TTC549 (cell line): Measurements from ENCODE around the gene REP15.
"Not testable (repeated sequence)": the region's sequence is repeated elsewhere in the genome, so short reads cannot be mapped to it uniquely, and the experiment has no call there.

ENCODE experiments used
- FAIRE-seq: peaks from 2 replicates; lab custom pipeline; 2012; peaks lifted over from hg19 to GRCh38; lab: Jason Lieb, UNC

The REP15 gene, protein sequence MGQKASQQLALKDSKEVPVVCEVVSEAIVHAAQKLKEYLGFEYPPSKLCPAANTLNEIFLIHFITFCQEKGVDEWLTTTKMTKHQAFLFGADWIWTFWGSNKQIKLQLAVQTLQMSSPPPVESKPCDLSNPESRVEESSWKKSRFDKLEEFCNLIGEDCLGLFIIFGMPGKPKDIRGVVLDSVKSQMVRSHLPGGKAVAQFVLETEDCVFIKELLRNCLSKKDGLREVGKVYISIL

DNA sequence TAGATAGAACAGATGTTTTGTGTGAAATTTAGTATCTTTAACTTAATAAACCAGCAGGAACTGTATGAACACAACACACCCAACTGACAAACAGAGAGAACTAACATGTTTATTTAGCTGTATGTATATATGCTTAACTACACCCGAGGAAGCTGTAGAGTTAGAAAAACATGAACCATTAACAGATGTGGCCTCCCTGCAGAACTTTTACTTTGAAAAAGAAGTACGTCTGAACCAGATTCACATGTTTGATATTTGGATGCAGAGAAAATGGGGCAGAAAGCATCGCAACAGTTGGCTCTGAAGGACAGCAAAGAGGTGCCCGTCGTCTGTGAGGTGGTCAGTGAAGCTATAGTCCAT lies at the start of gene REP15:
Gene REP15 (plus strand): TSS at position 155 of the 360 bp plus-strand sequence. CDS start 116 bp downstream, at position 271.
- FAIRE-seq = no peak

DNA sequence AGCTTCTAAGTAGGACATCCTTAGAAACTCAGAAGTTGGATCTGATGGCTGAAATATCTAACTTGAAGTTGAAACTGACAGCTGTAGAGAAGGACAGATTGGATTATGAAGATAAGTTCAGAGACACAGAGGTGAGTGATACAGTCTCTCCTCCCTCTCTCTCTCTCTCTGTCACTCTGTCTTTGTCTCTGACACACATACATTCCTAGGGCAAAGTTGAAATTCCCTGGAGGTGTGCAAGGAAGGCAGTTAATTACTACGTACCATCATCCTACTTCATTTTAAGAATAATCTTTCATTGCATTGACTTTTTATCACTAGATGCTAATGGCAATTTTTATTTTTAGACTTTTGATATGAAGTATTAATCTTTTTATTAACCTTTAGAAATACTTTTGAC lies 46.2 kb upstream of the REP15 start:
- FAIRE-seq = no peak

- FAIRE-seq = no peak
Observed at GRCh38 chr12:27651201-27651600, 45.0 kb upstream of the REP15 start.

- FAIRE-seq = peak; percentile 93
Observed at GRCh38 chr12:27652174-27652763, 44.0 kb upstream of the REP15 start.

DNA sequence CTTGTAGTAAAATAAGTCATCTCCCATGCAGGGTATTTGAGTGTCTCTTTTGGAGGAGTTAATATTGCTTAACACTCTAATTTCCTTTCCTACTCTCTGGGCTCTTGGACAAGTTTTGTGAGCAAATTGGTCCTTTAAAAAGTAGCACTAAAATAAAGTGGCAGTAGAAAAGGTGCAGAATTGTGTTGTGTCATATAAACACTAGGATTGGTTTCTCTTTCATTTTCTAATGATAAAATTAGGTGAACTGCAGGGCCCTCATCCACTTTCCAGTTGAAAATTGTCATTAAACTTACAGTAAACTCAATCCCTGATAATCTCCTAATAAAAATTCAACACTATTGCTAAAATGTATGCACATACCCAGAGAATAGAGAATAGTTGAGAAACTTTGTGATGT lies 42.6 kb upstream of the REP15 start:
- no peak for FAIRE-seq

GRCh38 chr12:27655476-27655875 lies 40.8 kb upstream of the REP15 start:
- not testable (repeated sequence) for FAIRE-seq

DNA sequence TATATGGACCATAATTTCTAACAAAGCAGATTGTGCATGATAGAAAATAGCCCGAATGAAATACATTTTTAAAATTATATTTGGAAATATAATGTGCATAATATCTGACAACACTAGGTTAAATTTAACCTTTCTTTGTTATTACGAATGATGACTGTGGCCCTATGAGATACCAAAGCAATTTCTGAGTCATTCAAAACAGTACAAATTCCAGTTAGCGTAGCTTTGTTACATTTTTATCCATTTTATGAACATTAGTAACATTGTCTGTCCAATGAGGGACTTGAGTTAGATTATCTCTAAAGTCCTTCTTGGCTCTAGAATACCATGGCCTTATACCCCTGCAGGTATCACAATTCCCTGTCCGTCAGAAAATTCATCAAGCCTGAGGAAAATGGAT lies 39.0 kb upstream of the REP15 start:
- FAIRE-seq = no peak

GRCh38 chr12:27665704-27666103 lies 30.5 kb upstream of the REP15 start:
- FAIRE-seq = no peak

DNA sequence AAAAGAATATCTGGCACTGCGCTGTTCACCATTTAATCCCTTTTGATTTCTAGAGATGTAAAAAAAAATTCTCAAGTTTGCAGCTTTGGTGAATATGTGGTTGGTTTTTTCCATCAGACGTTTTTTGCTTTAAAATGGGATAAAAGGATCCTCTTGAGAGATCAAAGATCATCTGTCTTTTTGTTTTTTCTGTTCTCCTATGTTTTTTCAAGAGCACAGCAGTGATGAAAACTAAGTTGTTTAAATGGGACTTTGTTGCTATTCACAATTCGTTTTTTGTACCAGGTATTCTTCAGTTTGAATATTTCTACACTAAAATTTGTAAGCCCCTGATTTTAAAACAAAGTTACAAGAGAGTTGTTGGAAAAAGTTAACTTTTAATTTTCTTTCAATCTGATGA lies 29.7 kb upstream of the REP15 start:
- no peak for FAIRE-seq

DNA sequence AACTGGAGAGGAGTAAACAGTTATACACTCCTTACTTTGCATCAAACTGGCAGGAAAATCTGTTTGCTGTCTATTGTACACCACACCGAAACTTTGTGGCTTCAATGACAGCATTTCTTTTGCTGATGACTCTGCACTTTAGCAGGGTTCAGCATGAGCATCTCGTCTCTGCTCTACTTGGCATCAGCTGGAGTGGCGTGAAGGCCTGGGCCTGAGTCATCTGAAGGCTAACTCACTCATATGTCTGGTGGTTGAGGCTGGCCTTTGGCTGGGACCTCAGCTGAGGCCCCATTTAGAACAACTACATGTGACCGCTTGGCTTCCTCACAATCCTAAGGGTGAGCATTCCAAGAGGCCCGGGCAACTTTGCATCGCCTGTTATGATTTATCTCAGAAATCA lies 28.7 kb upstream of the REP15 start:
- FAIRE-seq = no peak

DNA sequence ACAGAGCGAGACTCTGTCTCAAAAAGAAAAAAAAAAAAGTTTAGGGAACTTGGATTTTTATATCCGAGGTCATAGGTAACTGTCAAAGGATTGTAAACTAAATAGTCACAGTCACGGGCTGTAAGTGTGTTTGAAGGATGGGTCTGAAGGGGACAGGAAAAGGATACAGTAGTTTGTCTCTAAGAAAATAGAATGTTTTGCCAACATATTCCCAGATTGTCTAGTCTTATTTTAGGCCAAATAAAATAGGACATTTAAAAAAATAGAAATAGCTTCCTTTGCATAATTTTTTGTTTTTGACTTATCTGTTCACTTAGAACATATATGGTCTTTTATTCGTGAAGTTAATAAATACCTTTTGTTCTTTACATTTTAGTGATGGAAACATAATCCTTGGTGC lies 24.2 kb upstream of the REP15 start:
- no peak for FAIRE-seq

- no peak for FAIRE-seq
Observed at GRCh38 chr12:27672643-27673042, 23.6 kb upstream of the REP15 start.

DNA sequence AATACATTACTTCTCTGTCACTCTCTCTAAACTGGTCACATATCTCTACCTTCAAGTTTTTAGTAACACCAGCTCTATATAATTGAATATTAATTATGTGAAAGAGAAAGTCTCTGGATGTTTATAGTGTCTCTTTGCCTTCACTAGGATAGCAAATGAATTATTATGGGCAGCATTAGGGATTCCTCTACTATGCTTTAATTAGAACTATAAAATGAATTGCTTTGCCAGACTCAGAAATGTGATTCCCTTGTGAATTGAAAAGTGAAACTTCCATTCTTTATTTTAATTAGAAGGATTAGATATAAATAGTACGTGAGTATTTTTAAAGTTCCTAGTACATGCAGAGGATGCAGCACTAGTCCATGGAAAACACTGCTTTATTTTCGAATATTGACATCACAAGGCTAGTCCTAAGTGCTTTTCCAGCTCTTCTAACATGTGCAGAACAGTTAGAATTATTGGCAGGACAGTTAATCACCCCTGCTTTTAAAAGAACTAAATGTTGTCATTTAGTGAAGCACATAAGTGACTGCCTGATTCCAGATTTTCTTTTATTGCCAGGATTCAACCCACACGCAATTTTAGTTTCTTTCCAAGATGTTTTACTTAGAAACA lies 23.0 kb upstream of the REP15 start:
- FAIRE-seq = no peak

DNA sequence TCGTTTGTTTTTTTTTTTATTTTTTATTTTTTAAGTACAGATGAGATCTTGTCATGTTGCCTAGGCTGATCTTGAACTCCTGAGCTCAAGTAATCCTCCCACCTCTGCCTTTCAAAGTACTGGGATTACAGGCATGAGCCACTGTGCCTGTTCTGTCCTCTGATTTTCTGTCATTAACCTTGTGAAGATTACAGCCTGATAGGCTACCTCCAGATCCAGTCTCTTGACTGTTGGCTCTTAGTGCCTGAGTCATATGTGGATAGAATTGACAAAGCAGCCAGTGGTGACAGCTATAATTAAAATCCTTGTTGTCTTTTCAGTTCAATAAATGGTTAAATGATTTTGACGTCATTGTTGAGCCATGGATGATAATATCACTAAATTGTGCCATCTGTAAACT lies 21.3 kb upstream of the REP15 start:
- FAIRE-seq = no peak

GRCh38 chr12:27680619-27681018 lies 15.6 kb upstream of the REP15 start:
- no peak for FAIRE-seq

DNA sequence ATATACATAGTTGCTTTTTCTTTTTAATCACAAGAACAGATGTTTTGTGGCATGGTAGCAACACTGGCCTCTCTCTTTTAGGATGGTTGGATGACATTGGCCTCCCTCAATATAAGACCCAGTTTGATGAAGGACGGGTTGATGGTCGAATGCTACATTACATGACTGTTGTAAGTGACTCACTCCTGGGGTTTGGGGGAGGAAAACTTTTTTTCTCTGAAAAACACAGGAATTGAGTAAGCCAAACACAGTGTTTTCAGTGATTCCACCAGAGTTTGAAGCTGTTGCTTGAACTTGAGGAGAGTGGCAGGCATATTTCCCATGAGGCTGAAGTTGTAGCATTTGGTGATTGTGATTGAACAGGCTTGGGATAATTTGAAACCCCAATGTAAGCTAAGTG lies 13.7 kb upstream of the REP15 start:
- FAIRE-seq = no peak

- FAIRE-seq = no peak
Observed at GRCh38 chr12:27685274-27685673, 11.0 kb upstream of the REP15 start.

GRCh38 chr12:27686147-27686546 lies 10.1 kb upstream of the REP15 start:
- FAIRE-seq = no peak

- FAIRE-seq = no peak
Observed at GRCh38 chr12:27688671-27689070, 7.6 kb upstream of the REP15 start.

DNA sequence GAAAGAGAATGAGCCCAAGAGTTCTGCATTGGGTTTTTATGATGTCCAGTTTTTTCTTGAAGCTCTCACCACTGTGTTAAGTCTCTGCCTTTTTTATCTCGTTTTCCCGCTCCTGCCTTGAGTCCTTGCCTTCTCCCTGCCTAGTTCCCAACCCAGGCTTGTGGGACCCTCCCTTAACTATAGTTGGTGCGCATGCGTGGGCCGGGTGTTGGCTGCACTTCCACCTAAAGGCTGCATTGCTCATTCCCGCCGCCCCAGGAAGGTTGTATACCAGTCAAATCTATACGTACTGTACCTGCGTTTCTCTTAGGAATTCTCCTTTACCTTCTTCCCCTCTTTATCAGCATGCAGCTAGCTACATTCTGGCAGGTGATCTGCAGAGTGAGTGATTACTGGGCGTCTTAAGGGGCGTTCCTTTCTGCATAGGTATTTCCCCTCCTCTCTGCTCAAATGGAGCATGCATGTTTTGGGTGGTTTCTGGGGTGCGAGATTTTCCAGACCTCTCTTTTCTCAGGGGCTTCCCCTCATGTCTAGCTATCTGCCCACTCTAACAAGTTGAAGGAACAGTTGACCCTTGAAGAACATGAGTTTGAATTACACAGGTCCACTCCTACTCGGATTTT lies 6.6 kb upstream of the REP15 start:
- FAIRE-seq = no peak

DNA sequence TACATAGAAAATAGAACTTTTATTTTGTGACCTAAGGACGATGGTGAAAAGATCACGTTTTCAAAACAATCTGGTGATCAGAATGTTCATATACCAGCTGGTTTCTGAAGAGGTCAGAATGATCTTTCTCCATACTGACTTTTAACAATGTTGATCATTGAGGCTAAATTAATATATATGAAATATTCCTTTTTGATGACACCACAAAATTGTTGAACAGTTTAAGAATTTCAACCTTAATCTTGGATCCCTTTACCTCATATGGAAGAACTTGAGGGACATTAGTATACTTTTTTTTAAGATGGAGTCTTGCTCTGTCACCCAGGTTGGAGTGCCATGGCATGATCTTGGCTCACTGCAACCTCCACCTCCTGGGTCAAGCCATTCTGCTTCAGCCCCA lies 2.8 kb upstream of the REP15 start:
- no peak for FAIRE-seq

- FAIRE-seq = no peak
Observed at GRCh38 chr12:27695556-27696292, 523 bp upstream of the REP15 start.
